ENCODE measurements around the gene AGPAT3.

- TF ChIP-seq EP300 (IDR thresholded peaks at IDR 0.05) (no peak), CTCF (IDR thresholded peaks at IDR 0.05) (peak in 1 of 3 experiments; percentile 7), POLR2AphosphoS5 (IDR thresholded peaks at IDR 0.05) (no peak)
These were observed 38.9 kb upstream of the AGPAT3 start for GRCh38 chr21:43825936-43826622.

Data from esophagus muscularis mucosa (tissue), 4 donors.